IMR-90 (cell line): ENCODE results near the gene RHOT2. TPM values are rescaled to one million over a fixed set of nuclear protein-coding genes. Genes with fewer than 3 reads are reported as not detected.

ENCODE experiments used
- ATAC-seq: fragments of 200-7000 bp; cut with Tn5 transposase; 2 replicates; pipeline ENCODE4 v1.9.1; 2020; ENCODE audit warnings: low read depth, mild to moderate bottlenecking, moderate library complexity
- BruUV-seq: library from RNA; stranded (reverse); fragments of 400-500 nt; replicated peaks from 2 replicates; lab custom pipeline; 2021; lab: Mats Ljungman, UMichigan
- CTCF ChIA-PET: fragments of 300-600 bp; formaldehyde crosslinking; extraction: SDS; loops from one replicate; lab custom pipeline; 2021; ENCODE audit warnings: antibody characterized with exemption; lab: Yijun Ruan, JAX
- POLR2A ChIA-PET: fragments of 300-600 bp; sonication (Branson Sonifier 250); formaldehyde crosslinking; loops from one replicate; lab custom pipeline; 2022; ENCODE audit warnings: antibody characterized with exemption; ENCODE audit not compliant: unreplicated experiment; lab: Charles Lee
- DNase-seq: peaks from one replicate; pipeline ENCODE4 v3.0.0; 2013
- H2AFZ ChIP-seq: replicated peaks from 2 replicates; pipeline ENCODE3; 2013; ENCODE audit warnings: low read length, mild to moderate bottlenecking; ENCODE audit not compliant: poor library complexity
- H2AK5ac ChIP-seq: 2 replicates; pipeline ENCODE4 v1.6.1; 2013; ENCODE audit warnings: low read depth, low read length, inconsistent platforms
- H2AK9ac ChIP-seq: replicated peaks from 2 replicates; pipeline ENCODE3; 2013; ENCODE audit warnings: mild to moderate bottlenecking, low read depth, low read length, moderate library complexity; ENCODE audit not compliant: poor library complexity
- H2BK120ac ChIP-seq: 2 replicates; pipeline ENCODE4 v1.6.1; 2013; ENCODE audit warnings: low read depth, low read length, inconsistent platforms
- H2BK15ac ChIP-seq: 3 replicates; pipeline ENCODE4 v1.6.1; 2013; ENCODE audit warnings: low read depth, low read length, inconsistent platforms
- H2BK20ac ChIP-seq: 2 replicates; pipeline ENCODE4 v1.6.1; 2013; ENCODE audit warnings: low read depth, mild to moderate bottlenecking, inconsistent platforms, low read length, moderate library complexity
- H2BK5ac ChIP-seq: 2 replicates; pipeline ENCODE4 v1.6.1; 2013; ENCODE audit warnings: mild to moderate bottlenecking, low read depth, low read length, inconsistent platforms; ENCODE audit not compliant: poor library complexity, severe bottlenecking
- H3K14ac ChIP-seq: replicated peaks from 2 replicates; pipeline ENCODE4 v1.6.1; 2013; ENCODE audit warnings: low read depth, low read length, inconsistent platforms
- H3K18ac ChIP-seq: 2 replicates; pipeline ENCODE4 v1.6.1; 2013; ENCODE audit warnings: low read depth, low read length, control low read depth
- H3K23ac ChIP-seq: 2 replicates; pipeline ENCODE4 v1.6.1; 2013; ENCODE audit warnings: low read depth, low read length, inconsistent platforms
- H3K27ac ChIP-seq: 2 replicates; pipeline ENCODE4 v1.5.1; 2013; ENCODE audit warnings: mild to moderate bottlenecking, control low read depth, low read length; ENCODE audit not compliant: insufficient read depth
- H3K27me3 ChIP-seq: 2 replicates; pipeline ENCODE4 v1.6.1; 2013; ENCODE audit warnings: low read length; ENCODE audit not compliant: control insufficient read depth, insufficient read depth
- H3K36me3 ChIP-seq: 2 replicates; pipeline ENCODE4 v1.6.1; 2013; ENCODE audit warnings: low read length, mixed read lengths; ENCODE audit not compliant: control insufficient read depth, insufficient read depth
- H3K4ac ChIP-seq: 2 replicates; pipeline ENCODE4 v1.6.1; 2013; ENCODE audit warnings: low read depth, low read length, inconsistent platforms
- H3K4me1 ChIP-seq: 2 replicates; pipeline ENCODE4 v1.6.1; 2013; ENCODE audit warnings: low read length, mixed read lengths; ENCODE audit not compliant: control insufficient read depth, insufficient read depth
- H3K4me2 ChIP-seq: 2 replicates; pipeline ENCODE4 v1.6.1; 2013; ENCODE audit warnings: low read depth, mild to moderate bottlenecking, control low read depth, low read length, moderate library complexity
- H3K4me3 ChIP-seq: 2 replicates; pipeline ENCODE4 v1.5.1; 2013; ENCODE audit warnings: low read depth, mild to moderate bottlenecking, control low read depth, low read length, moderate library complexity; ENCODE audit not compliant: insufficient read depth
- H3K56ac ChIP-seq: 2 replicates; pipeline ENCODE4 v1.6.1; 2013; ENCODE audit warnings: low read length, inconsistent platforms; ENCODE audit not compliant: insufficient read depth; ENCODE audit errors: extremely low read depth
- H3K79me1 ChIP-seq, 2 experiments: 2 replicates each; pipeline ENCODE4 v1.6.1; 2013; ENCODE audit warnings: low read length in 2 of 2, inconsistent platforms in 1 of 2, low read depth in 1 of 2
- H3K9ac ChIP-seq: 2 replicates; pipeline ENCODE4 v1.6.1; 2013; ENCODE audit warnings: low read depth, low read length, control low read depth
- H3K9me1 ChIP-seq: 2 replicates; pipeline ENCODE4 v1.6.1; 2013; ENCODE audit warnings: low read length, inconsistent platforms; ENCODE audit not compliant: insufficient read depth
- H3K9me3 ChIP-seq: 2 replicates; pipeline ENCODE4 v1.6.1; 2013; ENCODE audit warnings: low read length; ENCODE audit not compliant: control insufficient read depth, insufficient read depth
- H4K20me1 ChIP-seq: 2 replicates; pipeline ENCODE4 v1.6.1; 2013; ENCODE audit warnings: low read length, inconsistent platforms; ENCODE audit not compliant: insufficient read depth
- H4K5ac ChIP-seq: 2 replicates; pipeline ENCODE4 v1.6.1; 2013; ENCODE audit warnings: mild to moderate bottlenecking, low read depth, low read length, control low read depth
- H4K8ac ChIP-seq, 2 experiments: 2 replicates each; pipeline ENCODE4 v1.6.1; 2013; ENCODE audit warnings: low read depth in 2 of 2, low read length in 2 of 2, control low read depth in 1 of 2, inconsistent platforms in 1 of 2
- H4K91ac ChIP-seq: 2 replicates; pipeline ENCODE4 v1.6.1; 2013; ENCODE audit warnings: low read depth, low read length, inconsistent platforms; ENCODE audit not compliant: insufficient read depth
- BHLHE40 ChIP-seq: fragments of 150-350 bp; IDR thresholded peaks from 2 replicates; pipeline ENCODE4 v1.6.1; 2016; ENCODE audit warnings: mild to moderate bottlenecking, low read depth, low read length
- CEBPB ChIP-seq: IDR thresholded peaks from 2 replicates; pipeline ENCODE4 v1.6.1; 2012; ENCODE audit warnings: low read depth, low read length, improper control_type of control experiment
- FOS ChIP-seq: fragments of 150-350 bp; IDR thresholded peaks from 2 replicates; pipeline ENCODE4 v1.6.1; 2016; ENCODE audit warnings: low read depth, low read length
- MXI1 ChIP-seq: IDR thresholded peaks from 2 replicates; pipeline ENCODE4 v1.6.1; 2012; ENCODE audit warnings: low read depth, mild to moderate bottlenecking, low read length, moderate library complexity, borderline replicate concordance
- NFE2L2 ChIP-seq: fragments of 150-350 bp; IDR thresholded peaks from 2 replicates; pipeline ENCODE4 v1.6.1; 2016; ENCODE audit warnings: low read depth, mild to moderate bottlenecking, low read length
- SMC3 ChIP-seq: fragments of 150-350 bp; IDR thresholded peaks from 2 replicates; pipeline ENCODE4 v1.6.1; 2016; ENCODE audit warnings: low read depth, mild to moderate bottlenecking, antibody characterized with exemption, low read length, moderate library complexity
- WGBS, 2 experiments: methylation state at CpG; one replicate each; pipeline versions ENCODE4 v1.1.5 to v1.1.7; 2013; ENCODE audit warnings: missing lambda C conversion rate in 2 of 2; ENCODE audit not compliant: insufficient read length in 1 of 2; ENCODE audit errors: extremely low coverage in 2 of 2; 5-methylcytosine and 5-hydroxymethylcytosine counted together
- dilution Hi-C: fragments of 300-500 bp; cut with HindIII; formaldehyde crosslinking; loops from one replicate; pipeline ENCODE4 v1.14.3; 2018; ENCODE audit warnings: low sequenced_read_pairs; ENCODE audit not compliant: unreplicated experiment
- in situ Hi-C: fragments of 300-500 bp; cut with MboI; formaldehyde crosslinking; loops from 3 replicates; pipeline ENCODE4 v1.14.3; 2019; ENCODE audit warnings: low sequenced_read_pairs, inconsistent platforms, mixed read lengths
- intact Hi-C: fragments of 100-400 bp; cut with micrococcal nuclease; formaldehyde crosslinking; loops from 2 replicates; pipeline ENCODE4 v1.10.0; 2022
- polyA plus RNA-seq, 3 experiments: library from polyadenylated mRNA; depleted of rRNA; stranded (reverse); fragments of >200 nt; gene quantifications; 2 replicates each; pipeline ENCODE4 v1.2.3, GENCODE V29; 2012; ENCODE audit warnings: low replicate concordance in 1 of 3
- total RNA-seq: library from RNA; depleted of rRNA; stranded (reverse); fragments of >200 nt; gene quantifications from 2 replicates; pipeline ENCODE4 v1.2.3, GENCODE V29; 2012

RHOT2 gene
- total and polyA plus RNA-seq, 2 of the 4 experiments (the other 2 are of a cell fraction), result 20.3 to 181 TPM

DNA sequence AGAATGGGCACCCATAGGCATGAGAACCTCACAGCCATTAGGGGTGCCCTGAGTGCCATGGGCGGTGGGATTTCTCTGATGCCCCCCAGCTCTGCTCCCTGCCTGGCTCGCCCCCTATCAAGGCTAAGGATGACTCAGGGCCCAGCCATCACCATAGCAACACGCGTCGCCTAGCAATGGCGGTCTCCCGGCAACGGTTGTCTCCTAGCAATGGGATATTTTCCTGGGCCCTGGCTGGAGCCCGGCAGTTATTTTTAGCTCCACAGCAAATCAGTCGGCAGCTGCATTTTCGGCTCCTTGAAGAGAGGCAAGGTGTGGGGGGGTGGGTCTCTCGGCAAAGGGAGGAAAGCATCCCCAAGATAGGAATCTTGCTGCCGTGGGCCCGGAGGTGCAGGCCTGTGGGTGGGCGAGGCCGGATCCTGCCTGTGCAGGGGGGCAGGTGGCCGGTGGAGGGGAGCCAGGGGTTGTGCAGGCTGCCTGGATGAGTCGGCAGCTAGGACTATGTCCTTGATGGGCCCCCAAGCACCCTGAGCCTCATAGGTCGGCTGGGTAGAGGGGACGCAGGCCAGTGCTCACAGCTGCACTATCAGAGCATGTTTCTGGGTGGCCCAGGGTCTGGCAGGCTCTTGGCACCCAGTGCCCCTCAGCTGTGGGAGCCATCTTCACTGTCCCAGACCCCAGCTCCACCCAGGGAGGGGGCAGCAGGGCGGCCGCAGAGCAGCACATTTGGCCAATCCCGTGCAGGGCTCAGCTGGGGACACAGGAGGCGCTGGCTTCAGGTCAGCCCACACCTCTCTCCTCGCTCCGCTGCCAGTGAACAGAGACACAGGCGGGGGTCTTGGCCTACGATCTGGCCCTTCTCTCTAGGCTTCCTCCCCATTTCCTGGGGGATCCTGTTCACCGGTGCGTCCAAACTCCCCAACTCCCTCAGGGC lies 41.9 kb downstream of the RHOT2 start:
- no peak overlapping the region for H4K8ac ChIP-seq
- BruUV-seq, result no TSS peak
- H3K9me1 ChIP-seq, result no peaks in the 10 kb centered on the region
- H3K4me3 ChIP-seq, result no peak overlapping the region
- H3K27me3 ChIP-seq, result peaks cover 26% of the 10 kb centered on the region
- no peak overlapping the region for H3K23ac ChIP-seq
- H2BK20ac ChIP-seq, result no peak overlapping the region
- no peak overlapping the region for H2AK5ac ChIP-seq
- intact Hi-C loops, result loop anchor here (5.0 kb wide), 1 partner anchor 272 kb away; the partner anchor contains the start of gene SOX8
- H3K9me3 ChIP-seq, result no peaks in the 10 kb centered on the region
- H4K20me1 ChIP-seq, result peaks cover 14% of the 10 kb centered on the region; the same call in 1 of the 2 replicates
- DNase-seq (peak; percentile 88), ATAC-seq (peak; percentile 25)
- H4K5ac ChIP-seq, result no peak overlapping the region
- H3K36me3 ChIP-seq, result no peaks in the 10 kb centered on the region
- H3K4me2 ChIP-seq, result peak overlapping the region; percentile 11; the same call in 1 of the 2 replicates
- H2BK15ac ChIP-seq, result no peak overlapping the region
- no peaks in the 10 kb centered on the region for H3K79me1 ChIP-seq
- H3K18ac ChIP-seq, result no peak overlapping the region
- CTCF ChIA-PET, result no interaction called here
- TF ChIP-seq SMC3 (no peak), BHLHE40 (0 out of 2 replicates have a peak, but pooled peaks have one; percentile 28), CEBPB (no peak), NFE2L2 (peak; percentile 57; the same call in 1 of the 2 replicates), MXI1 (peak; percentile 100), FOS (peak; percentile 69)
- H3K27ac ChIP-seq, result no peak overlapping the region
- H3K9ac ChIP-seq, result no peak overlapping the region
- 7% methylated on average over 6 of the region's 30 CpGs; no CpG with 5 or more reads in 1 of the 2 experiments for WGBS, 2 experiments
- in situ Hi-C loops, result loop anchor here (5.0 to 25.0 kb wide), 2 partner anchors 77 to 352 kb away; partner anchors contain the start of genes CHTF18, RPUSD1 and SSTR5
- H3K4me1 ChIP-seq, result peaks cover 8% of the 10 kb centered on the region; the same call in 1 of the 2 replicates
- H2AFZ ChIP-seq, result peak overlapping the region; percentile 40
- no peak overlapping the region for H2BK5ac ChIP-seq
- no peak overlapping the region for H4K91ac ChIP-seq
- no peak overlapping the region for H3K14ac ChIP-seq
- H3K56ac ChIP-seq, result no peak overlapping the region
- no peak overlapping the region for H3K4ac ChIP-seq
- POLR2A ChIA-PET, result interaction anchor here (0.6 kb wide), 1 partner anchor 10 kb away, joined by 4 read pairs; no protein-coding TSS in a partner anchor
- H2AK9ac ChIP-seq, result no peak overlapping the region
- dilution Hi-C loops, result no loop called here
- no peak overlapping the region for H2BK120ac ChIP-seq
